HG03139 (cell line): ENCODE measurements around the gene COL8A1.

Experiments
- ATAC-seq: cut with Tn5 transposase; IDR thresholded peaks from one replicate; pipeline ENCODE4 v1.9.1; 2021; ENCODE audit not compliant: unreplicated experiment

Gene COL8A1

GRCh38 chr3:99781761-99782160, 143.4 kb downstream of the COL8A1 start:
- no peak for ATAC-seq

DNA sequence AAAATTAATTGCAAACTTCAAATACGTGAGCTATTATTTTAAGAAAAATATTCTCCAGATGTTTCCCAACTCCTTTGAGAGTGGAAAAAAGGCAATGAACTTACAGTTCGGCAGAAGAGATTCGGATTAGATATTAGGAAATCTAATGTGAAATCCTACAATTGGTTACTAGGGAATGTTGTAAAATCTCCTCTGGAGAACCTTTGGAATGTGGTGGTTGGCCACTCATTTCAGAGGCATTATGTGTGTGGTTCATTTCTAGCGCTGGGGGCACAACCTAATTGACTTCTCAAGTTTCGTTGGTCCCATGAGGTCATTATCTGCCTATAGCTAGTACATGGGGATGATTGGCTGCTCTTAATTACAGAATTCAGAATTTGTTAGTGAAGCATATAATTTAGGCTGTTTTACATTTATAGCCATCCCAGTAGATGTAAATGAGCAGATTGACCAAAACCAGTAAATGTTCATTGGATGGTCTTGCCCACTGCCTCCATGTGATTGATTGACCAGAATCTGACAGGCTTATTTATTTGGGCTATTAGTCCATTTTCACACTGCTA, 144.7 kb downstream of the COL8A1 start:
- no peak for ATAC-seq

DNA sequence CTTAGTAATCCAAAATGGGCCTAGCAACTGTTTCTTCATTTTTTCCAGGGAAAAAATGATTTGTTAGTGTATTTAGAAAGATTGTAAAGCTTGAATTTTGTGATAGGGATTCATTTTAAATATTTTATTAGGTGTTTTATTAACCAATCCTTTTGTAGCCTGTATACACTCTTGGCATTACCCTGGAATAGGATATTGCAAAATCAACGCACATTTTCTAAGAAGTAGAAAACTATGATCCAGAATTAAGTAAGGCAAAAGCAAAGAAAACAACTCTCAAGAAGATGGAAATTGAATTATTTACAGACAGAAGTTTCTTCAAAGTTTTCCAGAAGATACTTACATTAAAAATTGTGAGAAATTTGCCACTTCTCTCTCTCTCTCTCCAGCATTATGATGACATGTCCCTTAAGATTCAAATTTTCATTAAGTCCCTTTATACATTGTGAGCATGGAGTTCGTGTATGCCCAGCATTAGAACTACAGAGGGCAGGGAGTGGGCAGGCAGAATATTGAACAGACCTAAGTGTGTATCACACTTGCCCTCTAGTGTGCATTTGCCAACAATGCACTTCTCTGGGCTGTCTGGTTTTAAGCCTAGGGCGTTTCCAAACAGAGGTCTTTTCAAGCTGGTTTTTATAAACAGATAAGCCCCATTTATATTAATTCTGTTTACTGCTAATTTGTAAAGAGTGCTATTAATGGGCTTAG, 150.8 kb downstream of the COL8A1 start:
- peak; percentile 95 for ATAC-seq

DNA sequence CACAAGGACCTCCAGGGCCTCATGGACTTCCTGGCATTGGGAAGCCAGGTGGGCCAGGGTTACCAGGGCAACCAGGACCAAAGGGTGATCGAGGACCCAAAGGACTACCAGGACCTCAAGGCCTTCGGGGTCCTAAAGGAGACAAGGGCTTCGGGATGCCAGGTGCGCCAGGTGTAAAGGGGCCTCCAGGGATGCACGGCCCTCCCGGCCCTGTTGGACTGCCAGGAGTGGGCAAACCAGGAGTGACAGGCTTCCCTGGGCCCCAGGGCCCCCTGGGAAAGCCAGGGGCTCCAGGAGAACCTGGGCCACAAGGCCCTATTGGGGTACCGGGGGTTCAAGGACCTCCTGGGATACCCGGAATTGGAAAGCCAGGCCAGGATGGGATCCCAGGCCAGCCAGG, 156.1 kb downstream of the COL8A1 start:
- no peak for ATAC-seq

DNA sequence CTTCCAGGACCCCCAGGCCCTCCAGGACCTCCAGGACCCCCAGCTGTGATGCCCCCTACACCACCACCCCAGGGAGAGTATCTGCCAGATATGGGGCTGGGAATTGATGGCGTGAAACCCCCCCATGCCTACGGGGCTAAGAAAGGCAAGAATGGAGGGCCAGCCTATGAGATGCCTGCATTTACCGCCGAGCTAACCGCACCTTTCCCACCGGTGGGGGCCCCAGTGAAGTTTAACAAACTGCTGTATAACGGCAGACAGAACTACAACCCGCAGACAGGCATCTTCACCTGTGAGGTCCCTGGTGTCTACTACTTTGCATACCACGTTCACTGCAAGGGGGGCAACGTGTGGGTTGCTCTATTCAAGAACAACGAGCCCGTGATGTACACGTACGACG, 157.2 kb downstream of the COL8A1 start:
- no peak for ATAC-seq

DNA sequence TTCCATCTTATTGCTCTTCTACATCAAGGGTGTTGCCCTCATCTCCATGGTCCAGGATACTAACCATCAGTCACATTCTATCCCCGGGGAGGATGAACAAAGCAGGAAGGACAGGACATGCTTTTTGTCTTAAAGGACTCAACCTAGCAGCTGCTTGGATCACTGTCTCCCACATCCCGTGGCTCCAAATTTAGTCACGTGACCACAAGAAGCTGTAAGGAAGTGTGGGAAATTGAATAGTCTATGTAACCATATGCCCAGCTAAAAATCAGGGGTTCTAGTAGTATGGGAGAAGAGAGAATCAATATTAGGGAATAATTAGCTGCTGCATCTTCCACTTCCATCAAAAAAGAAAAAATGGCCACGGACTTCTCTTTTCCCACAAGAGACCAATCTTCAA, 161.0 kb downstream of the COL8A1 start:
- ATAC-seq = no peak

DNA sequence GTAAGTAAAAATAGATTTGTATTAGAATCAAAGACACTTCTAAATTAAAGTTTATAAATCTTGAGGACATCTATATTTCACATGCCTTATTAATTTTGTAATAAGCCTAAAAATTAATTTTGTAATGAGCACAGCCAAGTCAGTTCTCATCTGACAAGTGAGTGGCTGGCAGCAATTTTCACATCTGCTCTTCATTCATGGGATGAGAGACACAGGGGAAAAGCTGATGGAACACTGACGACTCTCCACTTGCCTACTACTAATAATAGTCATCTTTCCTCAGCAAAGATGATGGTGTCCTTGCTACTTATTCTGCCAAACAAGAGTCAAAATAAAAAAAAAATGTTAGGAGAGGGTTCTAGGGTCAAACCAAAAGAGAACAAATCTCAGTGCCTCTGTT, 164.9 kb downstream of the COL8A1 start:
- ATAC-seq = no peak

GRCh38 chr3:99805160-99805559, 166.8 kb downstream of the COL8A1 start:
- ATAC-seq = no peak

DNA sequence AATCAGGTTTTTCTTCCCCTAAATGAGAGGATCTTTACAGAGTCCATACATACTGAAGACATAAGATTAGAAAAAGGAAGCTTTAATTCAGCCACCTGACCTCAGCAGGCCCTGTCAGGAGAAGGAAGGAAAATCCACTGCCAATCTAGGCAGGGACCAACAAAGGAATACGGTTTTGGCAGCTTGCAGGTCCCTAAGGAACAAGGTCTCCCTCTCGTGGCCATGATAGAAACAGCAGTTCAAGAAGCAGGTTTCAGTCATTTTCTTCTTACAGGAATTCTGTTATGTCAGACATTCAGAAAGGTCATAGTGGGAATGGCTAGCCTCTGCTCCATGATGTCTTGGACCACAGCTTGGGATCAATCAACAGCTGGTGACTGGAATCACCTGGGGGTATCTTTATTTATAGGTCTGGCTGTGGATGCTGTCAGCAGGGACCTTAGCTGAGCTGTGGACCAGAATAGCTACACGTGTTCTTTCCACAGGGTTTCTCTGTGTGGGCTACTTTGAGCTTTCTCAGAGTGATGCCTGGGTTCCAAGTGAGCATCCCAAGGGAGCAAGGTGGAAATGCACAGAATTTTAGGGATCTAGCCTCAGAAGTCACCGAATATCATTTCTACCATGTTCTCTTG, 169.9 kb downstream of the COL8A1 start:
- no peak for ATAC-seq

DNA sequence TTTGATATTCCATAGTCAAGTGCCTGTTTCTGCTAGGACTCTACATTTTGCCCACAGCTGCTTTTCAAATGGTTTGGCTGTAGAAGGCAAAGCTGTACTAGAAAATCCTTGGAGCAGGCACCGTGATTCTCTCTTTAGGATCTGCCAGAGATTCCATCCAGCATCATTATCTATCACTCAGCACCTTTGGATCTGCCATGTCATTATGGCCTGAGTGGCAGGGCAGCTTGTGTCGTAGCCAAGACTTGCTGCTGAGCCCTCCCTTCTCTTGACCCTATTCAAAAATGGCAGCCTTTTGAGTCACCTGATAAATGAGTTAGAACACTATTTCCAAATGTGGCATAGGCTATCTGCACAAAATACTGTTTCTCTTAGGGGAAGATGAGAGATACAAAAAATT, 171.2 kb downstream of the COL8A1 start:
- no peak for ATAC-seq

DNA sequence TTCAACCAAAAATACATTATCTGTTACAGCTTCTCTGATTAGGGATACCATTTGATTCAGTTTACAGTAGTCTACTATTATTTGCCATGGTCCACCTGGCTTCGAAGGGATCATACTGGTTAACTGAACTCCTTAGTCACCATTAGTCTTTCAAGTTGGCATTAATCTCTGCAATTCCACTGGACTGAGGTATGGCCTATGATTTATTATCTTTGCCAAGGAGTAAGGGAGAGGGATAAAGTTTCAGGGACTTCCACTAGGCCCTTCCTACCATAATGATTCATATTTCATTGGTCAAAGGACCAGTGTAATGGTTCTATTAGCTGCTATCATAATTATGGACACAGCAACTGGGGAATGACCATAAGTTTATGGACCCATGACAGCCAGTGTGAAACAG, 172.0 kb downstream of the COL8A1 start:
- no peak for ATAC-seq

DNA sequence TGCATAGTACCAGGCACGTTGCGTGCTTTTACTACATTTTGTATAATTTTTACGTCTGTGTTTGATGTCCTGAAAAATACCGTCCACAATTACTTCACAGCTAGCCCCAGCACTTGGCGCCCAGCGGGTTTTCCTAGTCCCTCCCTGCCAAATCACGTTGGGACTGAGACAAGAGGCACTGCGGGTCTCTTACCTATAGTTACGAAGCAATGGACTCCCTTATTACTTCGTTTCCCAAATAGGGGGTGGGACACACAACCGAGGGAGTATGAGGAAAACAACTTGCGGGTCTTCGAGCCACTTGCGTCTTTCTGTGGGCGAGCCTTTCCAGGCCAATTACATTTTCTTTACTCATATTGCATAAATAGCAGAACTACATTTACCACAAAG, 178.6 kb downstream of the COL8A1 start:
- no peak for ATAC-seq

DNA sequence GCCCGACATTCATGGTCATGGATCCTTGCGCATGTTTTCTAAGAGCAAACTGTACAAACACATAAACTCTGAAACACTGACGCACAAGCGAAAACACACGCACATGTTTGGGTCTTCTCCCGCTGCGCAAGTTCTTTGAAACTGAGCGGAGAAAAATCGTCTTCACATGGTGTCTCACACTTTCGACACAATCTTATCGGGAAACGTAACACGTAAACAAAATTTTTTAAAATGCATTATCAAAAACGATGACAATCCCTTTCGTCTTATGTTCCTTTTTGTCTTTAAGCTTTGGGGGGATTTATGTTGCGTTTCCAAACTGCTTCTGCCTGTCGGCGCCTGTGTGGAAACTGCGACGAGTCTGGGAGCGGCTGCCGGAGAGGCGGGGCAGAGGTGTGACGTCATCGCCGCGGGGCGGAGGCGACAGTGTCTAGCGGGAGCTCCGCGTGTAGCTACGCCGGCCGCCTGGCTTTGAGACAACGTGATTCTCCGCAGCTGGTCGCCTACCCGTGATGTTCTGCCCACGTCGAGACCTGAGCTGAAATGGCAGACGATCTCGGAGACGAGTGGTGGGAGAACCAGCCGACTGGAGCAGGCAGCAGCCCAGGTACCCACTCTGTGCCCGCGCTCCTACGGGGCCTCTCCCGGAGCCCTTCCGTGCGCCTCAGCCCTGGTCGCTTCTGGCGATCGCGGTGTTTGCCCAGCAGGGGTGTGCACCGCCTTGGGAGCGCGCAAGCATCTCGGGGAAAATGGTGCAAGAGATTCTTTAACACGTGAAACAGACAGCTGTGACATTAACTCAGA, 179.2 kb downstream of the COL8A1 start, which contains the start of gene CMSS1:
Gene CMSS1, plus strand, starts transcription at position 426 of the 804 bp plus-strand sequence.
- peak; percentile 98 for ATAC-seq

DNA sequence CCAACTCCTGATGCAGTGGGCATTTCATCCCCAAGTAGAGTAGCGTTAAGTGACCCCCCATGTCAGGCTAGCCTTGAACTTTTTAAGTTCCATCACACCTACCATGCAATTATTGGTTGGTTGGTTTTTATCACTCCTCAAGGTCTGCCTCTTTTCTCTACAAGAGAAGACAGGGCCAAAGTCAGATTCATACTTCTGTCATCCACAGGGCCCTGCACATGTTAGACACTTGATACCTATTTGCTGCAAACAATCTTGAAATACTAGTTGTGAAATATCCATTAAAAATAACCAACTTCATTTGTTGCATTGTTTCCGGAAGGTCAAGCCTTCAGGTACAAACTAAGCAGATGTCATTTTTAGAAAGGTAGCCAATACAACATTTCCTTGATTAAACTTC, 180.4 kb downstream of the COL8A1 start:
- ATAC-seq = no peak

- ATAC-seq = no peak
Observed at GRCh38 chr3:99823723-99824711, 185.6 kb downstream of the COL8A1 start.

GRCh38 chr3:99825004-99825640, 186.7 kb downstream of the COL8A1 start:
- ATAC-seq = no peak

DNA sequence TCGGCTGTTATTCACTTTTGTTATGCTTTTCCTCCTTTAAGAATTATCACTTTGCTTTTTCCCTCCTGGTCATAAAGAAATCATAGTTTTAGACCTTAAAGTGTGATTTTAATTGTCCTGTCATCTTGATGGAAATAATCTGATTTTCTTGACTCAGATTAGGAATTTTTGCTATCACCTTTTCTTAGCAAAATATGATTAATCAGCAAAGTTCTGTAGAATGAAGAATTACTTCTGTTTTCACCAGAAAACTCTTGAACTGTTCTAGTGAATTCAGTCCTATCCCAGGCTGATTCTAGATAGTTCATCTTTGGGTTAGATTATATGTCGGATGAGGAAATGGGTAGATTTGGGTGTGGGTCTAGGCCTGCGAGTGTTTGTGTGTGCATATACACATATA, 191.4 kb downstream of the COL8A1 start:
- no peak for ATAC-seq

GRCh38 chr3:99833617-99834205, 195.3 kb downstream of the COL8A1 start:
- no peak for ATAC-seq

GRCh38 chr3:99834211-99834957, 196.0 kb downstream of the COL8A1 start:
- ATAC-seq = no peak
